MCF 10A (cell line): Measurements from ENCODE around the gene POMP. TPM values are rescaled to one million over a fixed set of nuclear protein-coding genes. Genes with fewer than 3 reads are reported as not detected.
A peak's percentile ranks its signal among the peaks of the same experiment; 100 is the strongest.

Experiments
- BruUV-seq: library from RNA; stranded (reverse); fragments of 400-500 nt; replicated peaks from 2 replicates; lab custom pipeline; 2021; lab: Mats Ljungman, UMichigan
- CTCF ChIA-PET: fragments of 300-600 bp; sonication (Branson Sonifier 250); formaldehyde crosslinking; extraction: SDS; loops from one replicate; lab custom pipeline; 2021; ENCODE audit warnings: antibody characterized with exemption, inconsistent platforms; lab: Yijun Ruan, JAX
- POLR2A ChIA-PET: fragments of 300-600, 350-650 bp; sonication (Branson Sonifier 250); formaldehyde crosslinking; extraction: SDS; loops from one replicate; lab custom pipeline; 2020; ENCODE audit warnings: antibody characterized with exemption, inconsistent platforms; lab: Yijun Ruan, JAX
- DNase-seq: peaks from one replicate; pipeline ENCODE4 v3.0.0-alpha.2; 2018; ENCODE audit not compliant: unreplicated experiment
- H3K27ac Mint-ChIP-seq: one replicate; pipeline ENCODE4 v1.8.0; 2022; ENCODE audit warnings: mild to moderate bottlenecking, low read depth, mixed read lengths; ENCODE audit not compliant: unreplicated experiment
- H3K27me3 Mint-ChIP-seq: one replicate; pipeline ENCODE4 v1.8.0; 2022; ENCODE audit warnings: mixed read lengths; ENCODE audit not compliant: insufficient read depth, unreplicated experiment
- H3K36me3 Mint-ChIP-seq: one replicate; pipeline ENCODE4 v1.8.0; 2022; ENCODE audit warnings: mild to moderate bottlenecking, moderate library complexity, mixed read lengths; ENCODE audit not compliant: insufficient read depth, unreplicated experiment
- H3K4me1 Mint-ChIP-seq: one replicate; pipeline ENCODE4 v1.8.0; 2022; ENCODE audit warnings: mixed read lengths; ENCODE audit not compliant: insufficient read depth, unreplicated experiment
- H3K4me3 Mint-ChIP-seq: one replicate; pipeline ENCODE4 v1.8.0; 2022; ENCODE audit warnings: mild to moderate bottlenecking, moderate library complexity, mixed read lengths; ENCODE audit not compliant: unreplicated experiment
- H3K9me3 Mint-ChIP-seq: one replicate; pipeline ENCODE4 v1.8.0; 2022; ENCODE audit warnings: mixed read lengths; ENCODE audit not compliant: unreplicated experiment
- CTCF ChIP-seq: fragments of 200-600 bp; IDR thresholded peaks from one replicate; pipeline ENCODE4 v1.8.0; 2022; ENCODE audit warnings: antibody characterized with exemption, mild to moderate bottlenecking; ENCODE audit not compliant: unreplicated experiment
- intact Hi-C: fragments of 100-400 bp; cut with micrococcal nuclease; formaldehyde crosslinking; loops from 2 replicates; pipeline ENCODE4 v1.14.1; 2022
- total RNA-seq: library from RNA; stranded (reverse); gene quantifications from 2 replicates; pipeline ENCODE4 v1.2.3, GENCODE V29; 2022

The POMP gene
- total RNA-seq, 1 experiment from 2014 or later = 103 TPM

- CTCF ChIA-PET = interaction anchor here (0.6 to 2.9 kb wide), 9 partner anchors 13 to 1493 kb away, joined by 3 to 16 read pairs (median 3); no protein-coding TSS in a partner anchor
- Mint-ChIP-seq H3K27ac (peak overlapping the region; percentile 97), H3K9me3 (no peaks in the 10 kb centered on the region)
These were observed 969 bp upstream of the POMP start for GRCh38 chr13:28657784-28658538.

DNA sequence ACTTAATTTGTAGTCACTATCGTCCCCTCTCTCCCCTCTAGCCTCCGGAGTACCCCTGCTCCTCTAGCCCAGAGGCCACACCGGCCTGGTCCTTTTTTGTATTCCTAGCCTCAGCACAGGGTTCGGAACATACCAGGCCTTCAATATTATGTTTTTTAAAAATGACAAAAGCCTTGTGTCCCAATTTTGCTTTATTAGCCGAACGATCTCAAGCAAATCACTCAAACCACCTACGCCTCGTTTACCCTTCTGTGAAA lies 463 bp upstream of the POMP start:
- Mint-ChIP-seq H3K36me3 (peaks cover 31% of the 10 kb centered on the region), H3K27me3 (no peaks in the 10 kb centered on the region), H3K9me3 (no peaks in the 10 kb centered on the region), H3K4me1 (peaks cover 48% of the 10 kb centered on the region), H3K27ac (peak overlapping the region; percentile 97), H3K4me3 (peak overlapping the region; percentile 90)
- BruUV-seq = no TSS peak
- ChIA-PET POLR2A (interaction anchor here (0.5 to 3.1 kb wide), 19 partner anchors 10 to 1264 kb away, joined by 3 to 29 read pairs (median 4); partner anchors contain the start of genes PAN3 and SLC46A3), CTCF (interaction anchor here (0.6 to 2.9 kb wide), 7 partner anchors 12 to 1494 kb away, joined by 3 to 16 read pairs (median 3); no protein-coding TSS in a partner anchor)
- no peak for DNase-seq
- intact Hi-C loops = no loop called here
- no peak for TF ChIP-seq CTCF

More at GRCh38 chr13:28657784-28658538, 969 bp upstream of the POMP start:
- no peak for TF ChIP-seq CTCF
- DNase-seq = no peak
- intact Hi-C loops = no loop called here
- peak overlapping the region; percentile 90 for H3K4me3 Mint-ChIP-seq
- BruUV-seq = TSS peak; percentile 70
- H3K4me1 Mint-ChIP-seq = peaks cover 48% of the 10 kb centered on the region
- peaks cover 26% of the 10 kb centered on the region for H3K36me3 Mint-ChIP-seq
- H3K27me3 Mint-ChIP-seq = no peaks in the 10 kb centered on the region
- POLR2A ChIA-PET = interaction anchor here (0.5 to 3.1 kb wide), 15 partner anchors 10 to 1037 kb away, joined by 3 to 29 read pairs (median 4); partner anchors contain the start of genes PAN3 and SLC46A3

GRCh38 chr13:28659621-28659970 lies 666 bp downstream of the POMP start:
- ChIA-PET CTCF (interaction anchor here (0.6 to 2.9 kb wide), 4 partner anchors 11 to 363 kb away, joined by 3 to 16 read pairs (median 4); no protein-coding TSS in a partner anchor), POLR2A (interaction anchor here (0.7 to 3.1 kb wide), 16 partner anchors 9 to 1039 kb away, joined by 3 to 29 read pairs (median 4); partner anchors contain the start of genes PAN3 and SLC46A3)
- intact Hi-C loops = no loop called here
- peaks cover 43% of the 10 kb centered on the region for H3K36me3 Mint-ChIP-seq
- BruUV-seq = no TSS peak
- no peaks in the 10 kb centered on the region for H3K27me3 Mint-ChIP-seq
- no peak for TF ChIP-seq CTCF
- peak; percentile 40 for DNase-seq
- peak overlapping the region; percentile 97 for H3K27ac Mint-ChIP-seq
- H3K9me3 Mint-ChIP-seq = no peaks in the 10 kb centered on the region
- H3K4me1 Mint-ChIP-seq = peaks cover 48% of the 10 kb centered on the region
- H3K4me3 Mint-ChIP-seq = peak overlapping the region; percentile 90

DNA sequence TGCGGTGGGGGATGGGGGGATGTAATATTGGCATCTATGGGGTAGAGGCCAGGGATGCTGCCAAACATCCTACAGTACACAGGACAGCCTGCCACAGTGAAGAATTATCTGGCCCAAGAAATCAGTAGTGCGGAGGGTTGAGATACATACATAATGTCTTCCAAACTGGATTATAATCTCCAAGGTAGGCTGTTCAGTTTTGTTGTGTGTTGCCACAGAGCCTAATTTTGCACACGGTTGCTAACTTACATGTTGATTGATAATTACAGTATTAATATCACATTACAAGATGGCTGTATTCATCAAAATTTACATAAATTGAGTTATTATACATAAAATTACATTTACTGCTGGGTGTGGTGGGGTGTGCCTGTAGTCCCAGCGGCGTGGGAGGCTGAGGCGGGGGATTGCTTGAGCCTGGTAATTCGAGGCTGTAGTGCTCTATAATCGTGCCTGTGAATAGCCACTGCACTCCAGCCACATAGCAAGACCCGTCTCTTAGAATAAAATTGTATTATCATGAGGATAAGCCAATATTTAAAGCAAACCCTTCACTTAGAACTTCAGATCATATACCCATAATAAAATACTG lies 8.1 kb downstream of the POMP start:
- POLR2A ChIA-PET = interaction anchor here (0.7 kb wide), 1 partner anchor 12 kb away, joined by 3 read pairs; no protein-coding TSS in a partner anchor
- peaks cover 3% of the 10 kb centered on the region for H3K4me1 Mint-ChIP-seq
- CTCF ChIA-PET = no interaction called here
- DNase-seq = no peak
- no peak for TF ChIP-seq CTCF
- H3K4me3 Mint-ChIP-seq = no peak overlapping the region
- H3K36me3 Mint-ChIP-seq = peaks cover 96% of the 10 kb centered on the region
- no peaks in the 10 kb centered on the region for H3K27me3 Mint-ChIP-seq
- no peak overlapping the region for H3K27ac Mint-ChIP-seq
- no TSS peak for BruUV-seq
- intact Hi-C loops = no loop called here
- no peaks in the 10 kb centered on the region for H3K9me3 Mint-ChIP-seq
